Upper lobe of left lung (tissue), 6 donors: ENCODE data around the gene GRIK4. TPM values are rescaled to one million over a fixed set of nuclear protein-coding genes. Genes with fewer than 3 reads are reported as not detected.

Source experiments
- ATAC-seq, 2 donors: fragments of 200-7000 bp; cut with Tn5 transposase; one replicate each; pipeline ENCODE4 v1.9.1; 2022; ENCODE audit warnings: mild to moderate bottlenecking in 2 of 2, moderate library complexity in 2 of 2; ENCODE audit not compliant: low FRiP score in 2 of 2
- DNase-seq, 2 donors: peaks; one replicate each; pipeline ENCODE4 v3.0.0-alpha.2; 2019 to 2020
- H3K27ac ChIP-seq, 4 donors: fragments of 200-600 bp; sonication (generic); one replicate each; pipeline ENCODE4 v1.5.1; 2016 to 2019
- H3K27me3 ChIP-seq, 4 donors: fragments of 200-600 bp; sonication (generic); one replicate each; pipeline ENCODE4 v1.5.1; 2017 to 2019
- H3K36me3 ChIP-seq, 4 donors: fragments of 200-600 bp; sonication (generic); one replicate each; pipeline ENCODE4 v1.5.1; 2016 to 2019
- H3K4me1 ChIP-seq, 4 donors: fragments of 200-600 bp; sonication (generic); one replicate each; pipeline ENCODE4 v1.5.1; 2018 to 2019
- H3K4me3 ChIP-seq, 4 donors: fragments of 200-600 bp; sonication (generic); one replicate each; pipeline ENCODE4 v1.5.1; 2017 to 2019; ENCODE audit warnings: mild to moderate bottlenecking in 2 of 4, moderate library complexity in 1 of 4
- H3K9me3 ChIP-seq, 4 donors: fragments of 200-600 bp; sonication (generic); one replicate each; pipeline ENCODE4 v1.5.1; 2018 to 2019
- CTCF ChIP-seq, 6 experiments: fragments of 450-650 bp in 4 of 6; fragments of 200-600 bp in 2 of 6; sonication (generic) in 2 of 6; IDR thresholded peaks; one replicate each; pipeline ENCODE4 v1.5.1; 2016 to 2019; ENCODE audit warnings: antibody characterized with exemption in 6 of 6
- EP300 ChIP-seq, 4 donors: sonication (generic); formaldehyde crosslinking; IDR thresholded peaks; one replicate each; pipeline ENCODE4 v1.5.1; 2017; ENCODE audit warnings: antibody characterized with exemption in 4 of 4, control low read depth in 2 of 4
- POLR2A ChIP-seq, 4 donors: fragments of 450-650 bp; IDR thresholded peaks; one replicate each; pipeline ENCODE4 v1.5.1; 2016 to 2017; ENCODE audit warnings: antibody characterized with exemption in 4 of 4, mild to moderate bottlenecking in 2 of 4
- POLR2AphosphoS5 ChIP-seq, 2 donors: sonication (generic); formaldehyde crosslinking; IDR thresholded peaks; one replicate each; pipeline ENCODE4 v1.5.1; 2017; ENCODE audit warnings: antibody characterized with exemption in 2 of 2
- WGBS, 2 donors: methylation state at CpG; one replicate each; pipeline ENCODE4 v1.1.5; 2017 to 2018; 5-methylcytosine and 5-hydroxymethylcytosine counted together
- total RNA-seq, 6 donors: library from RNA; depleted of rRNA in 4 of 6; stranded (reverse); fragments of >200 nt in 4 of 6; gene quantifications; one replicate each; pipeline versions ENCODE4 v1.1.0 to v1.2.1, GENCODE V29; 2016 to 2021
- donor health status: DM: no; HTN: no; CAD: no; lungs with moderate emphysema.
- donor health status: DM: no; HTN: yes; CAD: no; lungs with severe emphysema.

Gene GRIK4
- total RNA-seq, 6 donors from 2014 or later: 0.30 to 8.4 (median 0.78) TPM

GRCh38 chr11:120643284-120643683 lies 131.7 kb downstream of the GRIK4 start:
- H3K4me1 ChIP-seq: no peaks in the 10 kb centered on the region
- 82 to 89% methylated on average over 5 to 6 of the region's 6 CpGs for WGBS, 2 donors
- DNase-seq: no peak

DNA sequence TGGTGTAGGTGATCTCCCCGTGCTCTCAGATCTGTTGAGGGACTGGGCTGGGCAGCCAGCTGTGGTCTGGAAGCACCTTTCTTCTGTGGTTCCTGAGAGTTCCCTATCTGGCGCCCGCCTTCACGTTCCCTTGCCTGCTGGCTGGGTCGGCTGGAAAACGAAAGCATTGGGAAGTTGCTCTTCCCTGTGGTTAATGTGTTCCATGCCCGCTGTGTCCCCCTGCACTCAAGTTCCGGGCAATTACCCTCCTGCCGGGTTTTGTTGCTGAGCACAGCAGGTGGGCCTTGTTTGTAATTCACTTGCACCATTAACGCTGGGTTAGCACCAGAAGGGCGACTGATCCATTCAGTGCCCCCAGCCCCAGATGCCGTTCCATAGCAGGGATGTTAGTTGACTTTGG lies 134.1 kb downstream of the GRIK4 start:
- Histone ChIP-seq H3K4me3 (no peak overlapping the region), H3K4me1 (peaks cover 0 to 4% (median 0%) of the 10 kb centered on the region in 4 donors), H3K36me3 (no peaks in the 10 kb centered on the region), H3K27me3 (no peaks in the 10 kb centered on the region), H3K27ac (no peak overlapping the region), H3K9me3 (no peaks in the 10 kb centered on the region)
- ATAC-seq: no peak
- WGBS, 2 donors: 33 to 43% methylated on average over 7 to 12 of the region's 12 CpGs
- no peak for TF ChIP-seq CTCF (IDR thresholded peaks at IDR 0.05)
- TF ChIP-seq POLR2AphosphoS5 (IDR thresholded peaks at IDR 0.05): no peak
- TF ChIP-seq POLR2A (IDR thresholded peaks at IDR 0.05): no peak
- TF ChIP-seq EP300 (IDR thresholded peaks at IDR 0.05): no peak
- no peak for DNase-seq

More at GRCh38 chr11:120643284-120643683, 131.7 kb downstream of the GRIK4 start:
- no peaks in the 10 kb centered on the region for H3K27me3 ChIP-seq
- no peak for TF ChIP-seq CTCF (IDR thresholded peaks at IDR 0.05)
- no peak for TF ChIP-seq EP300 (IDR thresholded peaks at IDR 0.05)
- TF ChIP-seq POLR2AphosphoS5 (IDR thresholded peaks at IDR 0.05): no peak
- no peak for TF ChIP-seq POLR2A (IDR thresholded peaks at IDR 0.05)
- no peak overlapping the region for H3K27ac ChIP-seq
- no peak for ATAC-seq
- H3K36me3 ChIP-seq: no peaks in the 10 kb centered on the region
- no peak overlapping the region for H3K4me3 ChIP-seq
- no peaks in the 10 kb centered on the region for H3K9me3 ChIP-seq

DNA sequence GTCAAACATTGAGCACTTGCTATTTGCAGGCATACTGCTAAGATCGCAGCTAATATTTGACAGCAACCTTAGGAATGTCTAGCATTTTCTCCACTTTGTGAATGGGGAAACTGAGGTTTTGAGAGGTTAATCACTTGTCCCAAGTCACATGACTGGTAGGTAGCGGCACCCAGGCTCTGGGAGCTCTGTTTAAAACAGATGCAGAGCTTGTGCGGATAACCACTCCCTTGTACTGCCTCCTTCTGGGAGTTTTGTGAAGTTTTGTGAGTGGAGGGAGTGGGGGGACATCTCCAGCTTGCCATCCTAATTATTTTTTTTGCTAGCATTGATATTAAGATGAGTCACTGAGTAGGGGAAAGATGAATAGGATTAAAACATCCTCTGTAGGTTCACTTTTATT lies 134.7 kb downstream of the GRIK4 start:
- no peak overlapping the region for H3K27ac ChIP-seq
- H3K9me3 ChIP-seq: no peaks in the 10 kb centered on the region
- no peak overlapping the region for H3K4me3 ChIP-seq
- no peak for TF ChIP-seq POLR2A (IDR thresholded peaks at IDR 0.05)
- TF ChIP-seq CTCF (IDR thresholded peaks at IDR 0.05): no peak
- no peak for TF ChIP-seq POLR2AphosphoS5 (IDR thresholded peaks at IDR 0.05)
- no peak for TF ChIP-seq EP300 (IDR thresholded peaks at IDR 0.05)
- H3K27me3 ChIP-seq: no peaks in the 10 kb centered on the region
- peaks cover 0 to 4% (median 0%) of the 10 kb centered on the region in 4 donors for H3K4me1 ChIP-seq
- 84 to 94% methylated on average over 3 of the region's 3 CpGs for WGBS, 2 donors
- no peaks in the 10 kb centered on the region for H3K36me3 ChIP-seq
- DNase-seq: no peak
- ATAC-seq: no peak

DNA sequence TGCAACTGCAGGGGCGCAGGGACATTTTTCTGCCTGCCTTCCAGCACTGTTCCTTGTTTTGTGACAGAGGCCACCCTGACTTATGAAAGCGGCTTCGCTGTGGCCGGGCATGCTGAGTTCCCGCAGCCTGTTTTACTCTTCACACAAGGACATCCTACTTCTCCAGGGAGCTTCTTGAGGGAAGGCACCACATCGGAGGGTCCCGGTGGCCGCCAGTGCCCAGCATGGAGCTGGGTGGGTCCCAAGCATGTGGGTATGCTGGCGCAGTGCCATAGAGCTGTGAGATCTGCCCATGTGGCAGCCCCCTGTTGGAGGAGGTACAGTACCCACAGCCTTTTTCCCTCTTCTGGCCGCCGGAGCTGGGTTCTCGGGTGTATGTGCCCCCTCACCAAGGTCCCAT lies 136.1 kb downstream of the GRIK4 start:
- no peaks in the 10 kb centered on the region for H3K9me3 ChIP-seq
- WGBS, 2 donors: 94 to 97% methylated on average over 6 to 12 of the region's 12 CpGs
- peaks cover 0 to 4% (median 0%) of the 10 kb centered on the region in 4 donors for H3K4me1 ChIP-seq
- peak in 1 of 2 donors; percentile 59 for DNase-seq
- H3K27me3 ChIP-seq: no peaks in the 10 kb centered on the region
- no peak overlapping the region for H3K4me3 ChIP-seq
- no peaks in the 10 kb centered on the region for H3K36me3 ChIP-seq
- TF ChIP-seq EP300 (IDR thresholded peaks at IDR 0.05) (no peak), CTCF (IDR thresholded peaks at IDR 0.05) (no peak), POLR2AphosphoS5 (IDR thresholded peaks at IDR 0.05) (no peak), POLR2A (IDR thresholded peaks at IDR 0.05) (no peak)
- H3K27ac ChIP-seq: no peak overlapping the region
- no peak for ATAC-seq

DNA sequence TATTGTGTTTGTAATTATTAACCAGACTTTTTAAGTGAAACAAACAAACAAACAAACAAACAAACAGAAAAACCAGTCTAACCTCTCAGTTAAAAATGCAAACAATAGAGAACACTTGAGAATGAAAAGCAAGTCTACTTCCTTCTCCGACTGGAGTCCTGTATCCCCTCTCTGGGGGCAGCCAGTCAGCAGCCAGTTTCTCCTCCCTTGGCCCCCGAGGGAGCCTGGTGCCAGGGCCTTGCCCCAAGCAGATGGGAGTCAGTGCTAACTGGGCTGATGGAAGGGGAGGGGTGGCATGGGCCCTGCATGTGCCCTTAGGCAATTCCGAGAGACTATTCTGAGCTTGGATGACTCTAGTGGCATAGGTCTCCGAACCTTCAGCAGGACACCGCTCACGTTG lies 137.2 kb downstream of the GRIK4 start:
- Histone ChIP-seq H3K27ac (no peak overlapping the region), H3K9me3 (no peaks in the 10 kb centered on the region), H3K4me1 (peaks cover 0 to 4% (median 0%) of the 10 kb centered on the region in 4 donors), H3K36me3 (no peaks in the 10 kb centered on the region), H3K4me3 (no peak overlapping the region), H3K27me3 (no peaks in the 10 kb centered on the region)
- no peak for ATAC-seq
- no peak for TF ChIP-seq EP300 (IDR thresholded peaks at IDR 0.05)
- TF ChIP-seq CTCF (IDR thresholded peaks at IDR 0.05): no peak
- TF ChIP-seq POLR2AphosphoS5 (IDR thresholded peaks at IDR 0.05): no peak
- no peak for TF ChIP-seq POLR2A (IDR thresholded peaks at IDR 0.05)
- DNase-seq: no peak
- 67 to 87% methylated on average over 1 to 6 of the region's 6 CpGs for WGBS, 2 donors
